T-helper 2 cell (primary cell): ENCODE results near the gene RETSAT.
"Not testable (repeated sequence)": the region's sequence is repeated elsewhere in the genome, so short reads cannot be mapped to it uniquely, and the experiment has no call there.

Experiments used
- DNase-seq, 5 experiments: peaks; one replicate each; pipeline versions ENCODE4 v3.0.0 to v3.0.0-alpha.2; 2012 to 2022

Gene RETSAT

GRCh38 chr2:85330839-85331636 lies 23.3 kb downstream of the RETSAT start:
- DNase-seq, result peak in 1 of 5 experiments; percentile 70

- not testable (repeated sequence) for DNase-seq
Measured at GRCh38 chr2:85329701-85330100, 24.6 kb downstream of the RETSAT start.

GRCh38 chr2:85329181-85329651 lies 25.1 kb downstream of the RETSAT start:
- no peak for DNase-seq

GRCh38 chr2:85327822-85328617 lies 26.3 kb downstream of the RETSAT start, which contains the start of gene TGOLN2:
TGOLN2 (minus strand) TSS chr2:85327989; CDS start chr2:85327962, 27 bp downstream.
- peak; percentile 88 to 97 (median 91) for DNase-seq

GRCh38 chr2:85327160-85327821 lies 27.0 kb downstream of the RETSAT start:
- DNase-seq, result peak in 3 of 5 experiments; percentile 51 to 84 (median 52)

- DNase-seq, result peak in 4 of 5 experiments; percentile 24 to 82 (median 47)
Measured at GRCh38 chr2:85326406-85327159, 27.7 kb downstream of the RETSAT start.

GRCh38 chr2:85325466-85325811 lies 28.9 kb downstream of the RETSAT start:
- DNase-seq, result no peak

- no peak for DNase-seq
Measured at GRCh38 chr2:85324639-85325465, 29.5 kb downstream of the RETSAT start.

- DNase-seq, result not testable (repeated sequence)
Measured at GRCh38 chr2:85323988-85324367, 30.4 kb downstream of the RETSAT start.

- no peak for DNase-seq
Measured at GRCh38 chr2:85323351-85323987, 30.9 kb downstream of the RETSAT start.

GRCh38 chr2:85319796-85320195 lies 34.5 kb downstream of the RETSAT start:
- DNase-seq, result no peak

- DNase-seq, result peak in 1 of 5 experiments; percentile 26
Measured at GRCh38 chr2:85318222-85319074, 35.9 kb downstream of the RETSAT start.

GRCh38 chr2:85315921-85316320 lies 38.4 kb downstream of the RETSAT start:
- not testable (repeated sequence) for DNase-seq

GRCh38 chr2:85314884-85315242 lies 39.5 kb downstream of the RETSAT start:
- DNase-seq, result no peak

GRCh38 chr2:85312404-85312803 lies 41.9 kb downstream of the RETSAT start:
- DNase-seq, result no peak

GRCh38 chr2:85310330-85310729 lies 44.0 kb downstream of the RETSAT start:
- DNase-seq, result no peak

- peak in 1 of 5 experiments; percentile 20 for DNase-seq
Measured at GRCh38 chr2:85309699-85310321, 44.5 kb downstream of the RETSAT start.

- no peak for DNase-seq
Measured at GRCh38 chr2:85308896-85309555, 45.3 kb downstream of the RETSAT start.

GRCh38 chr2:85308201-85308600 lies 46.1 kb downstream of the RETSAT start:
- no peak for DNase-seq
